Gastrocnemius medialis (tissue), 4 donors: ENCODE data around the gene CFAP92.

ENCODE experiments used
- CTCF ChIP-seq, 5 experiments: fragments of 450-650 bp in 3 of 5; fragments of 200-600 bp in 2 of 5; sonication (generic) in 2 of 5; IDR thresholded peaks in 4 of 5; conservative IDR thresholded peaks in 1 of 5; 1 replicate in 4 of 5; 2 replicates in 1 of 5; pipeline ENCODE4 v1.5.1; 2016 to 2019; ENCODE audit warnings: antibody characterized with exemption in 5 of 5, mild to moderate bottlenecking in 3 of 5, moderate library complexity in 3 of 5
- POLR2A ChIP-seq, 2 donors: fragments of 450-650 bp; IDR thresholded peaks; one replicate each; pipeline ENCODE4 v1.6.1; 2017; ENCODE audit warnings: antibody characterized with exemption in 2 of 2, mild to moderate bottlenecking in 2 of 2, moderate library complexity in 2 of 2

GRCh38 chr3:128872744-128873143 lies 121.1 kb downstream of the CFAP92 start:
- no peak for TF ChIP-seq CTCF (IDR thresholded peaks at IDR 0.05 in 4 of 5, conservative IDR thresholded peaks at IDR 0.05 in 1 of 5)
- no peak for TF ChIP-seq POLR2A (IDR thresholded peaks at IDR 0.05)
